Endothelial cell of umbilical vein (primary cell): ENCODE data around the gene KATNB1. TPM values are rescaled to one million over a fixed set of nuclear protein-coding genes. Genes with fewer than 3 reads are reported as not detected.

Experiments
- BruUV-seq: library from RNA; stranded (reverse); fragments of 400-500 nt; replicated peaks from 2 replicates; lab custom pipeline; 2021; lab: Mats Ljungman, UMichigan
- CTCF ChIA-PET: fragments of 300-600, 350-600 bp; sonication (Branson Sonifier 250); formaldehyde crosslinking; loops from one replicate; lab custom pipeline; 2021; ENCODE audit warnings: antibody characterized with exemption, inconsistent platforms; lab: Charles Lee
- POLR2A ChIA-PET: fragments of 300-600, 350-600 bp; sonication (Branson Sonifier 250); formaldehyde crosslinking; loops from one replicate; lab custom pipeline; 2021; ENCODE audit warnings: antibody characterized with exemption, inconsistent platforms; lab: Charles Lee
- DNase-seq: peaks from one replicate; pipeline ENCODE4 v3.0.0-alpha.2; 2011; ENCODE audit warnings: low read depth, low spot score
- FAIRE-seq: peaks from 2 replicates; lab custom pipeline; 2011; peaks lifted over from hg19 to GRCh38; lab: Jason Lieb, UNC
- H2AFZ ChIP-seq: 2 replicates; pipeline ENCODE4 v1.6.0; 2012; ENCODE audit warnings: low read depth, low read length, control low read depth, inconsistent platforms
- H3K27ac ChIP-seq: 2 replicates; pipeline ENCODE4 v1.5.1; 2011; ENCODE audit warnings: low read depth, mild to moderate bottlenecking, control low read depth, low read length, moderate library complexity; ENCODE audit not compliant: insufficient read depth
- H3K27me3 ChIP-seq, 2 experiments: 2 replicates each; pipeline versions ENCODE4 v1.6.0 to v1.6.1; 2011; ENCODE audit warnings: low read length in 2 of 2, mixed read lengths in 1 of 2; ENCODE audit not compliant: control insufficient read depth in 2 of 2, insufficient read depth in 2 of 2
- H3K36me3 ChIP-seq, 2 experiments: 2 replicates in 1 of 2; 3 replicates in 1 of 2; pipeline ENCODE4 v1.5.1; 2011; ENCODE audit warnings: low read length in 2 of 2, mild to moderate bottlenecking in 1 of 2, moderate library complexity in 1 of 2; ENCODE audit not compliant: control insufficient read depth in 2 of 2, insufficient read depth in 2 of 2; ENCODE audit errors: extremely low read depth in 1 of 2
- H3K4me1 ChIP-seq: 3 replicates; pipeline ENCODE4 v1.5.1; 2011; ENCODE audit warnings: mild to moderate bottlenecking, low read length; ENCODE audit not compliant: control insufficient read depth, insufficient read depth; ENCODE audit errors: extremely low read depth
- H3K4me2 ChIP-seq: 2 replicates; pipeline ENCODE4 v1.6.1; 2011; ENCODE audit warnings: low read length, control low read depth, mixed read lengths; ENCODE audit not compliant: insufficient read depth
- H3K4me3 ChIP-seq, 3 experiments: fragments of 200-600 bp in 1 of 3; sonication (generic), shearing (Covaris generic) in 1 of 3; replicated peaks in 1 of 3; 2 replicates each; pipeline ENCODE4 v1.5.1; 2011 to 2016; ENCODE audit warnings: control low read depth in 3 of 3, low read length in 3 of 3, mild to moderate bottlenecking in 2 of 3, inconsistent platforms in 1 of 3, low read depth in 1 of 3, moderate library complexity in 1 of 3; ENCODE audit not compliant: insufficient read depth in 1 of 3
- H3K79me2 ChIP-seq: 2 replicates; pipeline ENCODE4 v1.6.0; 2012; ENCODE audit warnings: low read length, inconsistent platforms; ENCODE audit not compliant: control insufficient read depth, insufficient read depth
- H3K9ac ChIP-seq: replicated peaks from 2 replicates; pipeline ENCODE3; 2011; ENCODE audit warnings: low read length, control low read depth; ENCODE audit not compliant: insufficient read depth; ENCODE audit errors: extremely low read depth
- H3K9me1 ChIP-seq: replicated peaks from 3 replicates; pipeline ENCODE4 v1.6.0; 2011; ENCODE audit warnings: mild to moderate bottlenecking, low read length; ENCODE audit not compliant: control insufficient read depth, insufficient read depth; ENCODE audit errors: extremely low read depth
- H3K9me3 ChIP-seq: replicated peaks from 2 replicates; pipeline ENCODE4 v1.5.1; 2012; ENCODE audit warnings: low read length, inconsistent platforms; ENCODE audit not compliant: control insufficient read depth, insufficient read depth
- H4K20me1 ChIP-seq: replicated peaks from 2 replicates; pipeline ENCODE3; 2011; ENCODE audit warnings: mild to moderate bottlenecking, low read length; ENCODE audit not compliant: control insufficient read depth, insufficient read depth; ENCODE audit errors: extremely low read depth
- EZH2 ChIP-seq: IDR thresholded peaks from 2 replicates; pipeline ENCODE4 v1.6.1; 2012; ENCODE audit warnings: borderline replicate concordance, low read depth, mild to moderate bottlenecking, moderate library complexity, low read length, inconsistent platforms; ENCODE audit not compliant: severe bottlenecking
- FOS ChIP-seq: IDR thresholded peaks from 2 replicates; pipeline ENCODE4 v1.6.1; 2011; ENCODE audit warnings: mild to moderate bottlenecking, low read length, moderate library complexity, borderline replicate concordance; ENCODE audit not compliant: insufficient read depth
- GATA2 ChIP-seq: IDR thresholded peaks from 2 replicates; pipeline ENCODE4 v1.7.0; 2011; ENCODE audit warnings: low read depth, mild to moderate bottlenecking, moderate library complexity, mixed read lengths, low read length; ENCODE audit not compliant: insufficient read length, insufficient read depth
- JUN ChIP-seq: IDR thresholded peaks from 2 replicates; pipeline ENCODE4 v1.6.1; 2011; ENCODE audit warnings: borderline replicate concordance, low read depth; ENCODE audit not compliant: insufficient read length, insufficient read depth
- MYC ChIP-seq: IDR thresholded peaks from one replicate; pipeline ENCODE4 v1.6.1; 2011; ENCODE audit warnings: mild to moderate bottlenecking, low read depth, low read length
- POLR2A ChIP-seq: IDR thresholded peaks from 2 replicates; pipeline ENCODE4 v1.6.1; 2012; ENCODE audit warnings: low read depth, mild to moderate bottlenecking, control low read depth, low read length
- POLR2AphosphoS5 ChIP-seq: IDR thresholded peaks from 2 replicates; pipeline ENCODE4 v1.6.1; 2012; ENCODE audit warnings: low read depth, mild to moderate bottlenecking, control low read depth, low read length, moderate library complexity; ENCODE audit not compliant: insufficient read depth
- dilution Hi-C: fragments of 300-500 bp; cut with MboI; formaldehyde crosslinking; loops from one replicate; pipeline ENCODE4 v1.15.0; 2019; ENCODE audit warnings: low sequenced_read_pairs; ENCODE audit not compliant: extremely low pct_ligation_motif_present
- intact Hi-C: fragments of 100-400 bp; cut with micrococcal nuclease; formaldehyde crosslinking; loops from one replicate; pipeline ENCODE4 v1.10.0; 2022
- polyA plus RNA-seq, 4 experiments: library from polyadenylated mRNA; depleted of rRNA in 3 of 4; stranded (reverse) in 3 of 4; unstranded in 1 of 4; fragments of >200 nt; gene quantifications; 2 replicates each; pipeline versions ENCODE4 v1.2.1 to v1.2.3, GENCODE V29; 2011 to 2012; ENCODE audit warnings: missing spikeins in 1 of 4
- total RNA-seq: library from RNA; stranded (reverse); gene quantifications from 2 replicates; pipeline ENCODE4 v1.2.3, GENCODE V29; 2021
- TF ChIP-seq, protein P1 (sequence below), 2 donors: IDR thresholded peaks; 1 replicate in 1 of 2; 2 replicates in 1 of 2; pipeline ENCODE4 v1.5.1; 2011; ENCODE audit warnings: low read length in 2 of 2, mild to moderate bottlenecking in 2 of 2, moderate library complexity in 2 of 2, control low read depth in 1 of 2, inconsistent platforms in 1 of 2, low read depth in 1 of 2; ENCODE audit not compliant: insufficient read depth in 1 of 2; ENCODE audit errors: extremely low read depth in 1 of 2
- TF ChIP-seq, protein P2 (sequence below): IDR thresholded peaks from 2 replicates; pipeline ENCODE4 v1.6.1; 2011; ENCODE audit not compliant: insufficient read depth, insufficient read length

The KATNB1 gene
- total and polyA plus RNA-seq, 2 donors (not counting 3 experiments of a cell fraction or from before 2014, with no cell fraction given), result 25.9 to 35.9 TPM

DNA sequence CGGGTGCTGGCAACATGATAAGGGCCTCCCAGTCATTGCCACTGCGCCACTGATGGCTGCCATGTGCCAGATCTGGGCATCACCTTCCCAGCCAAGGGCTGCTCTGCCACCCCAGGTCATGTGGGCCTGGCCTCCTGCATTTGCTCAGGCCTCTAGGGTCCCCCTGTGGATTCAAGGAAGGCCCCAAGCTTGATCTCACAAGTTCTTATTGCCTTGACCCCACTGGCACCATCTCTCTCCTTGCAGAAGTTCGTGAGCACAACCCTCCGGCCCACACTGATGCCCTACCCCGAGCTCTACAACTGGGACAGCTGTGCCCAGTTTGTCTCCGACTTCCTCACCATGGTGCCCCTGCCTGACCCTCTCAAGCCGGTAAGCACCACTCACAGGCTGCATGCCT lies 35.7 kb upstream of the KATNB1 start:
- no peak overlapping the region for H2AFZ ChIP-seq
- H3K27me3 ChIP-seq, result no peaks in the 10 kb centered on the region
- ChIA-PET POLR2A (no interaction called here), CTCF (no interaction called here)
- intact Hi-C loops, result no loop called here
- dilution Hi-C loops, result no loop called here
- H3K9ac ChIP-seq, result no peak overlapping the region
- H3K4me1 ChIP-seq, result no peaks in the 10 kb centered on the region
- FAIRE-seq, result no peak
- DNase-seq, result no peak
- no TSS peak for BruUV-seq
- H3K27ac ChIP-seq, result no peak overlapping the region
- H4K20me1 ChIP-seq, result no peaks in the 10 kb centered on the region
- no peak for TF ChIP-seq JUN
- no peak for TF ChIP-seq MYC
- TF ChIP-seq EZH2, result no peak
- no peak for TF ChIP-seq GATA2
- TF ChIP-seq FOS, result no peak
- no peak for TF ChIP-seq POLR2AphosphoS5
- TF ChIP-seq, protein P1, sequence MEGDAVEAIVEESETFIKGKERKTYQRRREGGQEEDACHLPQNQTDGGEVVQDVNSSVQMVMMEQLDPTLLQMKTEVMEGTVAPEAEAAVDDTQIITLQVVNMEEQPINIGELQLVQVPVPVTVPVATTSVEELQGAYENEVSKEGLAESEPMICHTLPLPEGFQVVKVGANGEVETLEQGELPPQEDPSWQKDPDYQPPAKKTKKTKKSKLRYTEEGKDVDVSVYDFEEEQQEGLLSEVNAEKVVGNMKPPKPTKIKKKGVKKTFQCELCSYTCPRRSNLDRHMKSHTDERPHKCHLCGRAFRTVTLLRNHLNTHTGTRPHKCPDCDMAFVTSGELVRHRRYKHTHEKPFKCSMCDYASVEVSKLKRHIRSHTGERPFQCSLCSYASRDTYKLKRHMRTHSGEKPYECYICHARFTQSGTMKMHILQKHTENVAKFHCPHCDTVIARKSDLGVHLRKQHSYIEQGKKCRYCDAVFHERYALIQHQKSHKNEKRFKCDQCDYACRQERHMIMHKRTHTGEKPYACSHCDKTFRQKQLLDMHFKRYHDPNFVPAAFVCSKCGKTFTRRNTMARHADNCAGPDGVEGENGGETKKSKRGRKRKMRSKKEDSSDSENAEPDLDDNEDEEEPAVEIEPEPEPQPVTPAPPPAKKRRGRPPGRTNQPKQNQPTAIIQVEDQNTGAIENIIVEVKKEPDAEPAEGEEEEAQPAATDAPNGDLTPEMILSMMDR (IDR thresholded peaks at IDR 0.05; ENCODE audit: extremely low read depth in 1 of 2, insufficient read depth in 1 of 2, low read depth in 1 of 2, low read length in 2 of 2), result no peak
- TF ChIP-seq, protein P2, sequence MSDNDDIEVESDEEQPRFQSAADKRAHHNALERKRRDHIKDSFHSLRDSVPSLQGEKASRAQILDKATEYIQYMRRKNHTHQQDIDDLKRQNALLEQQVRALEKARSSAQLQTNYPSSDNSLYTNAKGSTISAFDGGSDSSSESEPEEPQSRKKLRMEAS, result no peak
- no peak for TF ChIP-seq POLR2A
- no peak overlapping the region for H3K4me2 ChIP-seq
- H3K9me1 ChIP-seq, result no peaks in the 10 kb centered on the region
- H3K36me3 ChIP-seq, result no peaks in the 10 kb centered on the region
- H3K79me2 ChIP-seq, result no peaks in the 10 kb centered on the region
- no peak overlapping the region for H3K4me3 ChIP-seq
- no peaks in the 10 kb centered on the region for H3K9me3 ChIP-seq
